T-helper 1 cell (primary cell): ENCODE measurements around the gene SMIM9.

ENCODE experiments used
- DNase-seq, 5 donors: peaks; one replicate each; pipeline ENCODE4 v3.0.0-alpha.2; 2012 to 2020

SMIM9 gene

GRCh38 chrX:154815274-154815818 is 19.1 kb downstream of the SMIM9 start:
- no peak for DNase-seq

- DNase-seq: no peak
These were observed 20.7 kb downstream of the SMIM9 start for GRCh38 chrX:154813801-154814200.

- no peak for DNase-seq
These were observed 21.9 kb downstream of the SMIM9 start for GRCh38 chrX:154812341-154813101.

GRCh38 chrX:154809939-154810665 is 24.4 kb downstream of the SMIM9 start:
- no peak for DNase-seq

GRCh38 chrX:154806837-154807501 is 27.5 kb downstream of the SMIM9 start:
- no peak for DNase-seq

- DNase-seq: no peak
These were observed 28.8 kb downstream of the SMIM9 start for GRCh38 chrX:154805696-154806091.

GRCh38 chrX:154804957-154805695 is 29.3 kb downstream of the SMIM9 start, which contains the start of gene MPP1:
MPP1 (minus strand) TSS chrX:154805485; CDS start chrX:154805373, 112 bp downstream.
- DNase-seq: peak; percentile 56 to 80 (median 66)

GRCh38 chrX:154804261-154804956 is 30.1 kb downstream of the SMIM9 start:
- no peak for DNase-seq

- no peak for DNase-seq
These were observed 31.5 kb downstream of the SMIM9 start for GRCh38 chrX:154802947-154803346.

- DNase-seq: no peak
These were observed 33.8 kb downstream of the SMIM9 start for GRCh38 chrX:154800478-154801210.

GRCh38 chrX:154799556-154800348 is 34.7 kb downstream of the SMIM9 start:
- no peak for DNase-seq

- DNase-seq: no peak
These were observed 37.5 kb downstream of the SMIM9 start for GRCh38 chrX:154797006-154797405.

- no peak for DNase-seq
These were observed 39.4 kb downstream of the SMIM9 start for GRCh38 chrX:154795016-154795415.

GRCh38 chrX:154793084-154793795 is 41.2 kb downstream of the SMIM9 start:
- no peak for DNase-seq

- DNase-seq: no peak
These were observed 42.5 kb downstream of the SMIM9 start for GRCh38 chrX:154791939-154792338.

GRCh38 chrX:154791467-154791866 is 43.0 kb downstream of the SMIM9 start:
- DNase-seq: no peak

- no peak for DNase-seq
These were observed 48.7 kb downstream of the SMIM9 start for GRCh38 chrX:154785716-154786115.

GRCh38 chrX:154784149-154784995 is 50.1 kb downstream of the SMIM9 start:
- DNase-seq: no peak

- DNase-seq: no peak
These were observed 53.5 kb downstream of the SMIM9 start for GRCh38 chrX:154780968-154781367.
